Measurements from ENCODE around the gene ZNF396.

The ZNF396 gene

DNA sequence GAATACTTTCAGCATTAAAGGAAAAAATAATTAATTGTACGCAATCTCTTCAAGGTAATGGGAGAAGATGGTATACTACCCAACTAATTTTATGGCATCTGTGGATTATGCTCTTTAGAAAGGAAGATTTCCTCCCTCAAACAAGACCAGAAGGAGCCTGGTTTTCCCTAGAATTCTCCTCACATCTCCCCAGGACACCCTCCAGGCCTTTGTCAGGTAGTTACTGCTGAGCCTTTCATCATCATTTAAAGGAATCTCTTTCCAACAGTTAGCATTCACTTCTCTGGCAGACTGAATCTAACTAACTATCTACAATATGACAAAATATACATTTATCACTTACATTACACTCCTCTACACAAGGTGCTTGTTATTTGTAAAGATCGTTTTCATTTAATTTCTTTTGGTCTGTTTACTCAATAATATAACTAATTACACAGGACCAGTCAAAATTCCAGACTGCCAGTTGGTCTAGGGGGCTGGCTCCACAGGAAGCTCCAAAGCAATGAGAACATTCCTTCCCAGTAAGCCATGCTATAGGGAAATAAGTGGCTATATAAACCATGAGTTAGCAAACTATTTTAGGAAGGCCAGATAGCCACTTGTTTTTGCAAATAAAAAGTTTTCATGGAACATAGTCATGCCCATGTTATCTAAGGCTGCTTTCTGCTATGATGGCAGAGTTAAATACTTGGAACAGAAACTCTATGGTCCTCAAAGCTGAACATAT is 52.0 kb downstream of the ZNF396 start:
- H3K4me2 ChIP-seq (ENCODE audit: low read length): no peak overlapping the region
- no peak overlapping the region for H3K27ac ChIP-seq (ENCODE audit: low read length)
- no peak overlapping the region for H3K4me3 ChIP-seq (ENCODE audit: low read length)
- H3K36me3 ChIP-seq (replicated peaks; ENCODE audit: low read depth, low read length): no peaks in the 10 kb centered on the region
- H3K9me3 ChIP-seq (ENCODE audit: insufficient read depth, low read length): no peaks in the 10 kb centered on the region
- H2AFZ ChIP-seq (ENCODE audit: low read depth, low read length): no peak overlapping the region
- H4K20me1 ChIP-seq (ENCODE audit: insufficient read depth, low read length): no peaks in the 10 kb centered on the region
- H3K79me2 ChIP-seq (ENCODE audit: low read length): no peaks in the 10 kb centered on the region
- H3K4me1 ChIP-seq (ENCODE audit: low read length): no peaks in the 10 kb centered on the region
- no peaks in the 10 kb centered on the region for H3K27me3 ChIP-seq (ENCODE audit: low read depth, low read length)
- TF ChIP-seq EZH2phosphoT487 (IDR thresholded peaks at IDR 0.05; ENCODE audit: low read depth): no peak
- TF ChIP-seq, protein P1, sequence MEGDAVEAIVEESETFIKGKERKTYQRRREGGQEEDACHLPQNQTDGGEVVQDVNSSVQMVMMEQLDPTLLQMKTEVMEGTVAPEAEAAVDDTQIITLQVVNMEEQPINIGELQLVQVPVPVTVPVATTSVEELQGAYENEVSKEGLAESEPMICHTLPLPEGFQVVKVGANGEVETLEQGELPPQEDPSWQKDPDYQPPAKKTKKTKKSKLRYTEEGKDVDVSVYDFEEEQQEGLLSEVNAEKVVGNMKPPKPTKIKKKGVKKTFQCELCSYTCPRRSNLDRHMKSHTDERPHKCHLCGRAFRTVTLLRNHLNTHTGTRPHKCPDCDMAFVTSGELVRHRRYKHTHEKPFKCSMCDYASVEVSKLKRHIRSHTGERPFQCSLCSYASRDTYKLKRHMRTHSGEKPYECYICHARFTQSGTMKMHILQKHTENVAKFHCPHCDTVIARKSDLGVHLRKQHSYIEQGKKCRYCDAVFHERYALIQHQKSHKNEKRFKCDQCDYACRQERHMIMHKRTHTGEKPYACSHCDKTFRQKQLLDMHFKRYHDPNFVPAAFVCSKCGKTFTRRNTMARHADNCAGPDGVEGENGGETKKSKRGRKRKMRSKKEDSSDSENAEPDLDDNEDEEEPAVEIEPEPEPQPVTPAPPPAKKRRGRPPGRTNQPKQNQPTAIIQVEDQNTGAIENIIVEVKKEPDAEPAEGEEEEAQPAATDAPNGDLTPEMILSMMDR (IDR thresholded peaks at IDR 0.05; ENCODE audit: low read depth, low read length): no peak
- H3K9ac ChIP-seq (ENCODE audit: low read length): no peak overlapping the region

DNA sequence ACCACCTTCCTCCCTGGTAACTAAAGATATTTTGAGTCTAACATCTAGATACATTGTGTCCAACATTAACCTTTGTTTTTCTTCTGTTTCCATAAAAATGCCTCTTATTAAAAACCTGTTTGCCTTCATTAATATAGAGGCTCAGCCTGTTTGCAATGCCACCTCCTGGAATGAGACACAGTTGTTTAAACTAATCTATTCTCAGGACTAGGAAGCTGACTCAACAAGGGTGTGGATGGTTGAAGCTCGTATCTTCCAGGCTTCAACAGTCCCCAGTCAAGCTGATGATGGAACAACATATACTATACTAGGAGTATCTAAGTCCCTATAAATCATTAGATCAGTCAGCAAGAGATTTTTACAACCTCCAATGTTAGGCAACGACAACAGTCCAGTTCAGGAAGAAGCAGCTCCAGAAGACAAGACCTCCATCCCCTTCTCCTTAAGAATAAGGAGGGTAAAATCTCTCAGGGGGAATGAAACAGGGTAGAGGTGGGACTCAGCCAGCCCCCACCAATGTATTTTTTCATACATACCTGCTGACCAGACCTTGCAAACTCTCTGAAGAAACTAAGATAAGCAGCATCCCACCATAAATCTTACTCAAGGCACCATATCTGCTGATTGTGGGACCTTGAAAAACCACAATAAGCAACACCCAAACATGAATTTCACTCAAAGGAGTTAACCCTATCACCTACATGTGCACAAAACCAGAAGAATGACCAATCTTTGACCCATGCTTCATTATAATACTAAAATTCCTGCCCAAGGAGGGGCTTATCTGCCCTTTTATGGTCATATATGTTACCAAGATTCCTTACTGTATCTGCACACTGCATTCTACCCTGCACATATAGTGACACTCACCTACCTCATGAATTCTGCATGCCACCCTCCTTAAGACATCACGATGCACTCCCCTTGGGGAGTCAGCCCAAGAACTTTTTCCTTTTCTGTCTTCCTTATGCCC is 54.4 kb downstream of the ZNF396 start:
- H3K4me2 ChIP-seq (ENCODE audit: low read length): no peak overlapping the region
- H3K9ac ChIP-seq (ENCODE audit: low read length): no peak overlapping the region
- no peaks in the 10 kb centered on the region for H3K36me3 ChIP-seq (replicated peaks; ENCODE audit: low read depth, low read length)
- H3K4me1 ChIP-seq (ENCODE audit: low read length): no peaks in the 10 kb centered on the region
- no peak overlapping the region for H3K27ac ChIP-seq (ENCODE audit: low read length)
- no peaks in the 10 kb centered on the region for H4K20me1 ChIP-seq (ENCODE audit: insufficient read depth, low read length)
- no peaks in the 10 kb centered on the region for H3K27me3 ChIP-seq (ENCODE audit: low read depth, low read length)
- no peak overlapping the region for H2AFZ ChIP-seq (ENCODE audit: low read depth, low read length)
- H3K79me2 ChIP-seq (ENCODE audit: low read length): no peaks in the 10 kb centered on the region
- TF ChIP-seq, protein P1 (IDR thresholded peaks at IDR 0.05; ENCODE audit: low read depth, low read length): no peak
- no peak for TF ChIP-seq EZH2phosphoT487 (IDR thresholded peaks at IDR 0.05; ENCODE audit: low read depth)
- H3K9me3 ChIP-seq (ENCODE audit: insufficient read depth, low read length): no peaks in the 10 kb centered on the region
- no peak overlapping the region for H3K4me3 ChIP-seq (ENCODE audit: low read length)

Measured in OCI-LY3 (cell line).